Activated CD4-positive, alpha-beta memory T cell treated with anti-CD3 and anti-CD28 coated beads for 36 hours (primary cell): ENCODE data around the gene TTL. TPM values are rescaled to one million over a fixed set of nuclear protein-coding genes. Genes with fewer than 3 reads are reported as not detected.
A peak's percentile ranks its signal among the peaks of the same experiment; 100 is the strongest.
"Not testable (repeated sequence)": the region's sequence is repeated elsewhere in the genome, so short reads cannot be mapped to it uniquely, and the experiment has no call there.

ENCODE experiments used
- CTCF ChIA-PET: fragments of 350-600 bp; sonication (Branson Sonifier 250); formaldehyde crosslinking; loops from one replicate; lab custom pipeline; 2021; ENCODE audit warnings: antibody characterized with exemption, inconsistent platforms; lab: Charles Lee
- POLR2A ChIA-PET: fragments of 350-600 bp; sonication (Branson Sonifier 250); formaldehyde crosslinking; loops from one replicate; lab custom pipeline; 2021; ENCODE audit warnings: antibody characterized with exemption; lab: Charles Lee
- DNase-seq: peaks from one replicate; pipeline ENCODE4 v3.0.0-alpha.2; 2020
- H3K27ac Mint-ChIP-seq: one replicate; pipeline ENCODE4 v1.8.0; 2021; ENCODE audit warnings: mixed read lengths
- H3K27me3 Mint-ChIP-seq: one replicate; pipeline ENCODE4 v1.8.0; 2021; ENCODE audit warnings: mixed read lengths
- H3K36me3 Mint-ChIP-seq: one replicate; pipeline ENCODE4 v1.8.0; 2021; ENCODE audit warnings: mixed read lengths
- H3K4me1 Mint-ChIP-seq: one replicate; pipeline ENCODE4 v1.8.0; 2021; ENCODE audit warnings: low read depth, mixed read lengths
- H3K4me3 Mint-ChIP-seq: one replicate; pipeline ENCODE4 v1.8.0; 2021; ENCODE audit warnings: mild to moderate bottlenecking, mixed read lengths
- H3K9me3 Mint-ChIP-seq: one replicate; pipeline ENCODE4 v1.8.0; 2021; ENCODE audit warnings: mixed read lengths
- intact Hi-C: fragments of 100-400 bp; cut with micrococcal nuclease; formaldehyde crosslinking; loops from one replicate; pipeline ENCODE4 v1.15.1; 2023
- total RNA-seq, 2 experiments: library from RNA; stranded (reverse); gene quantifications; one replicate each; pipeline ENCODE4 v1.2.3, GENCODE V29; 2021

TTL gene
- 10 to 100 TPM; 36.7 to 39.0 TPM for total RNA-seq

DNA sequence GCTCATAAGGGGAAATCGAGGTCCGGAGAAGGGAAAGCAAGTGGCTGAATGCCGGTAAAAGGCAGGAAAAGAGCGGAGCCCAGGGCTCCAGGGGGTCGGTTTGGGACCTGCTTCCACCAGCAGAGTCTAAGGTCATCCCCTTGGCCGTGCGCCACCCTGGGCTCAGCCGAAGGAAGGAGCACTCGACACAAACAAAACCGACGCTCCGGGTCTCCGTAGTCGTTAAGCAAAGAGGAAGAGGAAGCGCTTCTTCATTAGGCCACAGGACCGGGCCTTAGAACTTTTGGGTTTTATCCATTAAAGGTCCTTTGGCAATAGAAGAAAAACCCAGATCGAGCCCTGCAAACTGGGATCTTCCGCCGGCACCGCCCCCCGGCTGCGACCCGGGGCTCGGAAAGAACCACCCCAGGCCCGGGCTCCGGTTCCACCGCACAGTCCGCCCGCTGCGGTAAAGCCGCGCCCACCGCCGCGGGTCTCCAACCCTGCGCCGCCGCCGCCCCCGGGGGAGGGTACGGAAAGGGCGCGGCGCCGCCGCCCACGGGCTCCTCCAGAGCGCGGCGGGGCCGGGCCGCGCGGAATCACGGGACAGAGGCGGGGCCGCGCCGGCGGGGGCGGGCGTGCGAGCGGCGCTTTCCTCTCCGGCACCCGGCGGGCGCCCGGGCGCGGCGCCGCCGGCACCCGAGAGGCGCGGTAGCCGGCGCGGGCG lies at the start of gene TTL:
TSS of gene TTL (plus strand) at position 629 of the 706 bp plus-strand sequence. CDS start 189 bp downstream, outside the sequence.
- no peaks in the 10 kb centered on the region for H3K9me3 Mint-ChIP-seq
- H3K4me3 Mint-ChIP-seq, result peak within 1 kb of the TSS; percentile 92
- intact Hi-C loops, result loop anchor here (1.0 to 5.0 kb wide), 5 partner anchors 49 to 224 kb away; partner anchors contain the start of genes CHCHD5, POLR1B, RGPD8 and ZC3H8
- ChIA-PET POLR2A (no interaction called here), CTCF (interaction anchor here (0.6 to 3.4 kb wide), 11 partner anchors 11 to 360 kb away, joined by 3 to 27 read pairs (median 6); partner anchors contain the start of gene POLR1B)
- peaks cover 12% of the 10 kb centered on the region for H3K36me3 Mint-ChIP-seq
- no peaks in the 10 kb centered on the region for H3K27me3 Mint-ChIP-seq
- peaks cover 34% of the 10 kb centered on the region for H3K4me1 Mint-ChIP-seq
- peak within 1 kb of the TSS; percentile 77 for H3K27ac Mint-ChIP-seq
- DNase-seq, result peak; percentile 83

DNA sequence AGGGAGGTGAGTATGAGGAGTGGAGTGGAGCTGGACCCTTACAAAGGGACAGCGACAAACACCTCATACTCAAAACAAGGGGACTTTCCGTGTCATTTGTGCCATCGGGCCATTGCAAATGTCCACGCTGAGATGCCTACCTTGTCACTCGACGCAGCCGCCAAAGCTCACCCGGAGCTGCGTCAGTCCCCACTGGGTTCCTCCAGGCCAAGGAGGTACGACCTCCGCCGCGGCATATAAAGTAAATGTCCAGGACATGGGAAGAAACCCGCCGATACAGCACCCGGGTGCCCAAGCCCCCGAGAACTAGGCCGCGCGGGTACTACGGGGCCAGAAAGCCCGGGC lies 49.6 kb upstream of the TTL start:
- POLR2A ChIA-PET, H3K9me3 Mint-ChIP-seq, H3K36me3 Mint-ChIP-seq, H3K27me3 Mint-ChIP-seq: not testable (repeated sequence)
- peak; percentile 21 for DNase-seq
- Mint-ChIP-seq H3K27ac (peak overlapping the region; percentile 76), H3K4me3 (peak overlapping the region; percentile 83), H3K4me1 (peaks cover 14% of the 10 kb centered on the region)
- CTCF ChIA-PET, result interaction anchor here (0.7 to 1.1 kb wide), 3 partner anchors 172 to 540 kb away, joined by 3 to 5 read pairs (median 4); no protein-coding TSS in a partner anchor
- intact Hi-C loops, result loop anchor here (2.0 to 5.0 kb wide), 3 partner anchors 50 to 385 kb away; partner anchors contain the start of gene TTL

DNA sequence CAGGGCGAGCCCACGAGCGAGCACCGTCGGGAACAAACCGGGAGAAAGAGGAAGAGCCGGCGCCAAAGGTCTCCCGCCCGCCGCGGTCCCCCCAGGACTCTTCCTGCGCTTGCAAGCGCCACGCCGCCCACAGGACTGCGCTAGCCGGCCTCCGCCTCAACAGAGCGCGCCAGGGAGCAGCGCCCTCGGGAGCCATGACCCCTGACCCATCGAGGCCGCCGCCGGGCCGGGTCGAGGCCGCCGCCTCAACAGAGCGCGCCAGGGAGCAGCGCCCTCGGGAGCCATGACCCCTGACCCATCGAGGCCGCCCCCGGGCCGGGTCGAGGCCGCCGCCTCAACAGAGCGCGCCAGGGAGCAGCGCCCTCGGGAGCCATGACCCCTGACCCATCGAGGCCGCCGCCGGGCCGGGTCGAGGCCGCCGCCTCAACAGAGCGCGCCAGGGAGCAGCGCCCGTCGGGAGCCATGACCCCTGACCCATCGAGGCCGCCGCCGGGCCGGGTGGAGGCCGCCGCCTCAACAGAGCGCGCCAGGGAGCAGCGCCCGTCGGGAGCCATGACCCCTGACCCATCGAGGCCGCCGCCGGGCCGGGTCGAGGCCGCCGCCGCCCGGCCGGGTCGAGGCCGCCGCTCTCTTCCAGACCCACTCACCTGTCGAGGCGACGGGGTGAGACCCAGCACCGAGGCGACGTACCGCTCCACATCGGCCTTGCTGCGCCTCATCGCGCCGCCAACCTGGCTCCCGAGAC lies 49.0 kb upstream of the TTL start:
- H3K36me3 Mint-ChIP-seq, POLR2A ChIA-PET, H3K27me3 Mint-ChIP-seq, H3K9me3 Mint-ChIP-seq: not testable (repeated sequence)
- Mint-ChIP-seq H3K4me3 (peak overlapping the region; percentile 83), H3K4me1 (peaks cover 14% of the 10 kb centered on the region), H3K27ac (peak overlapping the region; percentile 76)
- CTCF ChIA-PET, result interaction anchor here (0.7 to 1.3 kb wide), 4 partner anchors 164 to 540 kb away, joined by 3 to 6 read pairs (median 4); no protein-coding TSS in a partner anchor
- intact Hi-C loops, result loop anchor here (1.0 to 5.0 kb wide), 4 partner anchors 49 to 386 kb away; partner anchors contain the start of gene TTL
- peak; percentile 61 for DNase-seq

DNA sequence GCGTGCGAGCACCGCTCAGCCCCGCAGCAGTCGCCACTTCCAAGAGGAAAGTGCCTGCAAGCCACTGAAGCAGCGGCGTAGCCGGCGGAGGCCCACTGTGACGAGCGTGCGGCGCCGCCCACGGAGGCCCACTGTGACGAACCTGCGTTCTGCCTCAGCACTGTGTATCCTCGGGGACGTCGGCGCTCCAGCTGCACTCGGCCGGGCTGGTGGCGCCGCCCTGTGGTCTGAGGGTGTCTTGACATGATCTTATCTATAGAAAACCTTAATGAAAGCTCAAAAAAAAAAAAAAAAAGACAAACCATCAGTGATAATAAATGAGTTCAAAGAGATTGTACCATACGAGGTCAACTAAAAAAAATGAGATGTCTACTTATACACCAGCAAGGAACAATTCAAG lies 48.5 kb upstream of the TTL start, which contains the start of gene RGPD8:
TSS of gene RGPD8 (minus strand) at position 166 of the 400 bp plus-strand sequence. CDS start 192 bp downstream, outside the sequence.
- POLR2A ChIA-PET, H3K36me3 Mint-ChIP-seq, H3K9me3 Mint-ChIP-seq, H3K27me3 Mint-ChIP-seq: not testable (repeated sequence)
- CTCF ChIA-PET, result interaction anchor here (0.7 to 1.3 kb wide), 2 partner anchors 164 to 312 kb away, joined by 3 to 6 read pairs; no protein-coding TSS in a partner anchor
- peaks cover 14% of the 10 kb centered on the region for H3K4me1 Mint-ChIP-seq
- peak; percentile 91 for DNase-seq
- peak within 1 kb of the TSS; percentile 83 for H3K4me3 Mint-ChIP-seq
- H3K27ac Mint-ChIP-seq, result peak within 1 kb of the TSS; percentile 76
- intact Hi-C loops, result loop anchor here (1.0 to 5.0 kb wide), 4 partner anchors 49 to 386 kb away; partner anchors contain the start of gene TTL

DNA sequence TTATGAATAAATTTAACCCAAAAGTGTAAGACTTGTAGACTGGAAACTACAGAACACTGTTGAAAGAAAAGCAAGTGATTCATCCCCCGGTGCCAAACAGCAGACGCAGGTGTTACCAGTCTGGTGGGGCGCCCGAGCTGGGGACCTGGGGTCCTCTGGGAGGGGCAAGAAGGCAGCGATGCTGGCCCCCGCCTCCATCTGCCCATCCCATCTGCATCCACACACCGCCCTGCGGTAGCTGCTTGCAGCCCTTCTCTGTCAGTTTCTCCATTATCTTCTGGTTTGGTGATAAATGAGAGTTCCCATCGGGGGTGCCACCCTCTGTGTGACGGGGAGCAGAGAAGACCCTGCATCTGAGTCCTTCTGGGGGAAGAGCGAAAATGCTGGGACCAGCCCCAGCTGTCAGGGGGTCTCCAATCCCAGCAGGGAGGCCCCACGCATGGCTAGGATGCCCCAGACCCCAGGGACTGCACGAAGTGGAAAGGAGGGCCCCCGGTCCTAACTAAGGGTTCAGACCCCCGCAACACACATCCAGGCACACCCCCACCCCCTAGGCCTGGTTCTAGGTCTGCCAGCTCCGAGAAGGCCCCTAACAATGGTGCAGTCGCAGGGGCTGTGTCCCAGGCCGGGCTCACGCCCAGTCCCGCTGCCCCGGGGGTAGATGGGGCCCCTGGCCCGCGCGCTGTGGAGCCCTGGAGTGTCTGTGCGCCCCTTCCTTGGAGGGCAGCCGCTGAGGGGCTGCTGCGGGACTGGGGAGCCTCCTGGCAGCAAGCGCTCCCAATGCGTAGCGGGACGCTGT lies 47.8 kb upstream of the TTL start:
- H3K27me3 Mint-ChIP-seq, result peaks cover 9% of the 10 kb centered on the region
- peaks cover 14% of the 10 kb centered on the region for H3K4me1 Mint-ChIP-seq
- ChIA-PET CTCF (interaction anchor here (1.3 kb wide), 1 partner anchor 313 kb away, joined by 6 read pairs; no protein-coding TSS in a partner anchor), POLR2A (no interaction called here)
- H3K27ac Mint-ChIP-seq, result no peak overlapping the region
- intact Hi-C loops, result loop anchor here (1.0 to 5.0 kb wide), 4 partner anchors 48 to 387 kb away; partner anchors contain the start of gene TTL
- H3K4me3 Mint-ChIP-seq, result no peak overlapping the region
- no peaks in the 10 kb centered on the region for H3K9me3 Mint-ChIP-seq
- no peak for DNase-seq
- no peaks in the 10 kb centered on the region for H3K36me3 Mint-ChIP-seq

DNA sequence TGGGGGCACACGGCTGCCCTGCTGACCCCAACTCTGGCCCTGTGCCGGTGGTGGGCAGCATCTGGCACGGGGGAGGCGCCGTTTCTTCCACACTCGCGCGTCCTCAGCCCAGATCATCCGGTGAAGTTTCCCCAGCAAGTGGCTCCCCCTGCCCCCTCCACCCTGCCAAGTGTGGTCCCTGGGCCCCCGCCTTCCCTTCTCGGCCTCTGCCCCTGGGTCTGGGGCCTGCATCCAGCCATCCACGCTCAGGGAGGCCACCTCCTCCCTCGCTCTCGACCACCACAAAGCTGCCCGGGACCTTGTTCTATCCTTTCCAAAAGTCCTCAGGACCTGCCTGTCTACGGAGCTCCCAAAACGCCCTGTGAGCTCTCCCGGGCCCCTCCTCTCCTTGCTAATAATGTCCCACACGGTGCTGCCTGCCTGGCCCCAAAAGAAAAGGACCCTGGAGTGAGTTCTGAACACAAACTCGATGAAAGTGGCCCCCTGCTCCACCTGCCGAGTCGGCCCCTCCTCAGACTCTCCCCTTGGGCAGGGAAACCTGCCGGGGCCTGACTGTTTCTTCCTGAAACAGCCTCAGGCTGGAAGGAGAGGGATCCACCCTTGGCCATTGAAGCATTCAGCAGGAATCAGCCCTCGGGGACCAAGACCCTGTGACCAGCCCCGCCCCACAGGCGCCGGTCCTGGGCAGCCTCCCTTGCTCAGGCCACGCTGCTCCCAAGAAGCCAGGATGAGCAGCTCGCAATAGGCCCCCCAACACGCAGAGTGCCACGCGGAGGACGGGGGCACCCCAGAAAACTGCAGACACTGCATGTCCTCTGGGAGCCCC lies 46.9 kb upstream of the TTL start:
- CTCF ChIA-PET, POLR2A ChIA-PET, H3K27me3 Mint-ChIP-seq, H3K4me3 Mint-ChIP-seq, DNase-seq, H3K9me3 Mint-ChIP-seq, H3K36me3 Mint-ChIP-seq, H3K27ac Mint-ChIP-seq: not testable (repeated sequence)
- intact Hi-C loops, result loop anchor here (5.0 kb wide), 2 partner anchors 47 to 388 kb away; partner anchors contain the start of gene TTL
- H3K4me1 Mint-ChIP-seq, result peaks cover 11% of the 10 kb centered on the region

DNA sequence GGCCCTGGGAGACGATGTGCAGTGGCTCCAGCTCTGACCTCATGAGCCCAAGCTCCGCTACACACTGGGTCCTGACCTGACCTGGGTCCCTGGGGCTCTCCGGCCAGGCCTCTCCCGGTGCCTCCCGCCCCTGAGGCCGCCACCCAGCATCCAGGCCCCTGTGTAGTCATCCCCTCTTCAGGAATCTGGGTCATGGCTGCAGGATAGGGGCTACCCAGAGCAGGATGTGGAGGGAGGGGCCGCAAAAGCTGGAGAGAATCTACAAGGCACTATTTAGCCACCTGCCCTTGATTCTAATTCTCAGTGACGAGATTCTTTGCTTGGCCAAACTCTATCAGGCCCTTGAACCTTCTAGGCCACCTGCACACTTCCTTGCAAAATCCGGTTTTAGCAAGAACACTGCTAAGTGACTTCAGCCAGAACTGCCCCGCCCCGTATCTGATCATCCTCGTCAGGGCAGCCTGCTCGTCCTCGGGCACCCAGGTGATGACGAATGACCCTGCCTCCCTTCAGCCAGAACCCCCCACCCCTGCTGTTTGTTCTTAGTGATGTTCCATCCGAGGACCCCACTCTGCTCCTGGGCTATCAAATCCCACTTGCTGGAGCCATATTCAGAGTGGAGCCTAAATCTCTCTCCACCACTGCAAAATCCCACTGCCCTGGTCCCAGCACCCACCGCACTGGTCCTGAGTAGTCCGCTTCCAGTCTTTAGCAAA lies 46.1 kb upstream of the TTL start:
- intact Hi-C loops, DNase-seq, H3K36me3 Mint-ChIP-seq, H3K9me3 Mint-ChIP-seq, CTCF ChIA-PET, POLR2A ChIA-PET, H3K4me3 Mint-ChIP-seq, H3K4me1 Mint-ChIP-seq: not testable (repeated sequence)
- Mint-ChIP-seq H3K27ac (peak overlapping the region; percentile 13), H3K27me3 (peaks cover 14% of the 10 kb centered on the region)

DNA sequence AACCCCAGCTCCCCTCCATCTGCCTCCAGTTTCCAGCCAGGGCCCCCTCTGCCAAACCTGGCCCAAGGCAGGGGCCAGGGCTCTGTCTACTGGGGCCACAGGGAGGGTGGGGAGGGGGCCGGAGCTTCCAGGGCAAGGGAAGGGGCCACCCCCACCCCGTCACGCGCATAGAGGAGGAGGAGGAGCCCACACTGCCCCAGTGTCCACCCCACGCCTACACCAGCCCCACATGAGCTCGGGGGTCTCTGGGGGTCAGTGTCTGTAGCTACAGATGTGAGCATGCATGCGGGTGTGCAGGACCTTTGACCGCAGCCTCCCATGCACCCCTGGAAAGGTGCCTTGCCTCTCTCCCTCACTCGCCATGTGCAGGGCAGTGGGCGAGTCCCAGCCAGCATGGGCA lies 45.0 kb upstream of the TTL start:
- H3K4me1 Mint-ChIP-seq, intact Hi-C loops, H3K36me3 Mint-ChIP-seq: not testable (repeated sequence)

DNA sequence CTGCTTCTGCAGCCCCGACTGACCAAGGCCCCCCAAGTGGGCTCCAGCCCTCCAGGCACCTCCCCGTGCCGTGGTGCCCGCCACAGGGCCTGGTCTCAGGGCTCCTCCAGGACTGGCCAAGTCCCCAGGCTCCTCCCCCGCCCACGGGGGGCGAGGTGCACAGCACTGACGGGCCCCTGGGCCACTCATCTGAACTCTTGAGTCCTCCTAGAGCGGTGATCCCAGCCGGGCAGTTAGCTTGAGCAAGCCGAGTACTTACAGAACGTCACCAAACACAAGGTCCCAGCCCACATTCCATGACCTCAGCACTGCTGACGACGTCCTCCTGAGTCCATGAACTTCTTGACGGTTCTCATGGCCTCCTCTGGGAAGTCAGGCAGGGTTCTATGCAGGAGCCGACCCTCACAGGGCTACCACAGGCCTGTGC lies 44.5 kb upstream of the TTL start:
- H3K9me3 Mint-ChIP-seq, intact Hi-C loops, H3K4me3 Mint-ChIP-seq, DNase-seq, POLR2A ChIA-PET, H3K36me3 Mint-ChIP-seq, H3K4me1 Mint-ChIP-seq, H3K27ac Mint-ChIP-seq, CTCF ChIA-PET: not testable (repeated sequence)
- peaks cover 15% of the 10 kb centered on the region for H3K27me3 Mint-ChIP-seq

More for the DNA sequence above, 45.0 kb upstream of the TTL start:
- H3K27ac Mint-ChIP-seq, H3K9me3 Mint-ChIP-seq, CTCF ChIA-PET, POLR2A ChIA-PET, H3K4me3 Mint-ChIP-seq, DNase-seq: not testable (repeated sequence)
- peaks cover 14% of the 10 kb centered on the region for H3K27me3 Mint-ChIP-seq

DNA sequence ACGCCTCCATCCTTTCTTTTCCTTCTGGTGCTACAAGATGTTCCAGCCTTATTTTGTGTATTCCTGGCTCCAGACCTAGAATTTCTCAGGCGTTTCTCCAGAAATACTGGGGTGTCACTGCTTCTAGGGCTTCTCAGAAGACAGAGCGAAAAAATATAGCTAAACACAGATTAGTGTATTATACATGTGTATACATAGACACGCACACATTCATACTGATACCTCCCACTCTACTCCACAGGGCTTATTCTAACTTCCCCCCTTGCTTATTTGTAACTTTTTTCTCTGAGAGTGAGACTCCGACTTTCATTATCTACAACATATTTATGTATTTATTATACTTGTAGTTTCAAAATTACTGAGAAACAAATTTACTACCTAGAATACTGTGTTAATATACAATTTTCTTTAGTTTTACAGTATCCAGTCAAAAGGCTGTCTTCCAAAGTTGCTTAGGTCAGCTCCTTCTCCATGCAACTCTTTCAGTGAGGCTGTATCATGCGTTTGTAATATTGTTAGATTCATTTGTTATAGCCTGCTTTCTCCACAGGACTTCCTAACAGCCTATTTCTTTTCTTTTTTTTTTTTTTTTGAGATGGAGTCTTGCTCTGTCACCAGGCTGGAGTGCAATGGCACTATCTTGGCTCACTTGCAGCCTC lies 43.2 kb upstream of the TTL start:
- peaks cover 15% of the 10 kb centered on the region for H3K27me3 Mint-ChIP-seq
- intact Hi-C loops, H3K27ac Mint-ChIP-seq, H3K36me3 Mint-ChIP-seq, H3K4me3 Mint-ChIP-seq, H3K4me1 Mint-ChIP-seq, POLR2A ChIA-PET, DNase-seq, CTCF ChIA-PET, H3K9me3 Mint-ChIP-seq: not testable (repeated sequence)
